Subcutaneous adipose tissue (tissue), 4 donors: ENCODE measurements around the gene MRRF. TPM values are rescaled to one million over a fixed set of nuclear protein-coding genes. Genes with fewer than 3 reads are reported as not detected.

ENCODE experiments used
- CTCF ChIP-seq: fragments of 450-650 bp; IDR thresholded peaks from one replicate; pipeline ENCODE4 v1.5.1; 2016; ENCODE audit warnings: low read depth, mild to moderate bottlenecking, control low read depth, antibody characterized with exemption, moderate library complexity
- total RNA-seq, 4 donors: library from RNA; depleted of rRNA; stranded (reverse); fragments of >200 nt; gene quantifications; one replicate each; pipeline ENCODE4 v1.1.0, GENCODE V29; 2016

The MRRF gene
- total RNA-seq, 4 donors from 2014 or later: 34.8 to 61.0 (median 42.5) TPM

- TF ChIP-seq CTCF: no peak
Measured at GRCh38 chr9:122262073-122262472, 2.6 kb upstream of the MRRF start.

- TF ChIP-seq CTCF: no peak
Measured at GRCh38 chr9:122263699-122264349, 858 bp upstream of the MRRF start.

GRCh38 chr9:122265149-122265915, 650 bp downstream of the MRRF start:
- no peak for TF ChIP-seq CTCF

- TF ChIP-seq CTCF: no peak
Measured at GRCh38 chr9:122268041-122268814, 3.5 kb downstream of the MRRF start.

- TF ChIP-seq CTCF: no peak
Measured at GRCh38 chr9:122274055-122274454, 9.4 kb downstream of the MRRF start.

GRCh38 chr9:122276096-122276495, 11.4 kb downstream of the MRRF start:
- TF ChIP-seq CTCF: no peak

GRCh38 chr9:122277285-122277897, 12.7 kb downstream of the MRRF start:
- no peak for TF ChIP-seq CTCF
